PFSK-1 (cell line): ENCODE measurements around the gene CDHR3.

Experiments
- POLR2AphosphoS5 ChIP-seq: IDR thresholded peaks from 2 replicates; pipeline ENCODE4 v1.6.1; 2012; ENCODE audit warnings: low read depth, mild to moderate bottlenecking, control low read depth, low read length, moderate library complexity
- REST ChIP-seq, 2 experiments: IDR thresholded peaks; 2 replicates each; pipeline versions ENCODE4 v1.6.1 to v1.8.0; 2011 to 2012; ENCODE audit warnings: low read depth in 2 of 2, low read length in 2 of 2, control low read depth in 1 of 2, inconsistent platforms in 1 of 2, mild to moderate bottlenecking in 1 of 2, moderate library complexity in 1 of 2; ENCODE audit not compliant: insufficient read depth in 1 of 2
- SIN3A ChIP-seq: IDR thresholded peaks from 2 replicates; pipeline ENCODE4 v1.6.1; 2012; ENCODE audit warnings: mild to moderate bottlenecking, low read length, moderate library complexity, borderline replicate concordance; ENCODE audit not compliant: insufficient read depth

DNA sequence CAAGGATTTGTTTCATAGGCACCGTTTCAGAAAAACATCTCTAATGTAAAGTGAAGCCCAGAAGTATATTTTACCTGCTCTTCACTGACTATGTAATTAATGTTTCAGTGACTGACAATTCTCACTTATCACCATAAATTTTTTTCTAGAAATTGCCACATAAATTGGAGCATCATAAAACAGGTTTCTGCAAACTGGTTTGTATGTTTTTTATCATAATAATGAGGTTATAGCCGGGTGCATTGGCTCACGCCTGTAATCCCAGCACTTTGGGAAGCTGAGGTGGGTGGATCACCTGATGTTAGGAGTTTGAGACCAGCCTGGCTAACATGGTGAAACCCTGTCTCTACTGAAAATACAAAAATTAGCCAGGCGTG lies 109.6 kb downstream of the CDHR3 start:
- TF ChIP-seq POLR2AphosphoS5 (no peak), REST (IDR thresholded peaks at IDR 0.05; ENCODE audit: insufficient read depth in 1 of 2, low read depth in 2 of 2, low read length in 2 of 2) (no peak), SIN3A (no peak)
